NCI-H2196 (cell line): Measurements from ENCODE around the gene FSTL4.

Source experiments
- DNase-seq: peaks from one replicate; lab custom pipeline; 2025; ENCODE audit not compliant: unreplicated experiment; lab: John Stamatoyannopoulos, UW

FSTL4 gene

GRCh38 chr5:133372293-133372937 lies 239.9 kb downstream of the FSTL4 start:
- no peak for DNase-seq

GRCh38 chr5:133371371-133372155 lies 240.8 kb downstream of the FSTL4 start:
- no peak for DNase-seq

- no peak for DNase-seq
Observed at GRCh38 chr5:133370904-133371303, 241.4 kb downstream of the FSTL4 start.

- DNase-seq, result no peak
Observed at GRCh38 chr5:133370036-133370831, 242.1 kb downstream of the FSTL4 start.

GRCh38 chr5:133368916-133369783 lies 243.2 kb downstream of the FSTL4 start:
- DNase-seq, result no peak

- no peak for DNase-seq
Observed at GRCh38 chr5:133367984-133368383, 244.4 kb downstream of the FSTL4 start.

- DNase-seq, result no peak
Observed at GRCh38 chr5:133367071-133367786, 245.1 kb downstream of the FSTL4 start.

GRCh38 chr5:133366438-133366837 lies 245.9 kb downstream of the FSTL4 start:
- no peak for DNase-seq

- DNase-seq, result no peak
Observed at GRCh38 chr5:133365738-133366137, 246.6 kb downstream of the FSTL4 start.

- no peak for DNase-seq
Observed at GRCh38 chr5:133364936-133365707, 247.2 kb downstream of the FSTL4 start.

- DNase-seq, result no peak
Observed at GRCh38 chr5:133363807-133364587, 248.3 kb downstream of the FSTL4 start.

GRCh38 chr5:133362438-133362837 lies 249.9 kb downstream of the FSTL4 start:
- no peak for DNase-seq

- no peak for DNase-seq
Observed at GRCh38 chr5:133361922-133362321, 250.4 kb downstream of the FSTL4 start.

- DNase-seq, result no peak
Observed at GRCh38 chr5:133360693-133361472, 251.5 kb downstream of the FSTL4 start.

- DNase-seq, result no peak
Observed at GRCh38 chr5:133359861-133360260, 252.5 kb downstream of the FSTL4 start.

GRCh38 chr5:133358271-133358670 lies 254.1 kb downstream of the FSTL4 start:
- no peak for DNase-seq

- DNase-seq, result no peak
Observed at GRCh38 chr5:133357758-133358157, 254.6 kb downstream of the FSTL4 start.

- no peak for DNase-seq
Observed at GRCh38 chr5:133356984-133357421, 255.3 kb downstream of the FSTL4 start.
